Stimulated activated CD8-positive, alpha-beta memory T cell treated with anti-CD3 and anti-CD28 coated beads, Interleukin-15, amount 100 ng/mL, for 24 hours (primary cell): ENCODE data around the gene EDEM1.

Experiments
- DNase-seq: peaks from one replicate; pipeline ENCODE4 v3.0.0-alpha.2; 2020; ENCODE audit warnings: low read depth

Gene EDEM1

GRCh38 chr3:5198986-5199731 is 11.7 kb downstream of the EDEM1 start:
- no peak for DNase-seq

- no peak for DNase-seq
Measured at GRCh38 chr3:5201536-5201935, 14.0 kb downstream of the EDEM1 start.

- no peak for DNase-seq
Measured at GRCh38 chr3:5202222-5202621, 14.7 kb downstream of the EDEM1 start.

GRCh38 chr3:5205165-5205941 is 17.8 kb downstream of the EDEM1 start:
- DNase-seq = no peak

- no peak for DNase-seq
Measured at GRCh38 chr3:5210926-5211325, 23.4 kb downstream of the EDEM1 start.

GRCh38 chr3:5212628-5213573 is 25.4 kb downstream of the EDEM1 start:
- no peak for DNase-seq

- DNase-seq = no peak
Measured at GRCh38 chr3:5213574-5213966, 26.1 kb downstream of the EDEM1 start.

GRCh38 chr3:5214352-5214751 is 26.8 kb downstream of the EDEM1 start:
- no peak for DNase-seq

GRCh38 chr3:5217824-5218595 is 30.5 kb downstream of the EDEM1 start:
- DNase-seq = no peak

- DNase-seq = no peak
Measured at GRCh38 chr3:5218815-5219214, 31.3 kb downstream of the EDEM1 start.

- DNase-seq = no peak
Measured at GRCh38 chr3:5219216-5219615, 31.7 kb downstream of the EDEM1 start.

GRCh38 chr3:5220193-5220592 is 32.7 kb downstream of the EDEM1 start:
- DNase-seq = no peak

GRCh38 chr3:5220667-5221431 is 33.3 kb downstream of the EDEM1 start:
- no peak for DNase-seq

- DNase-seq = no peak
Measured at GRCh38 chr3:5221701-5222100, 34.2 kb downstream of the EDEM1 start.

GRCh38 chr3:5222283-5223005 is 34.9 kb downstream of the EDEM1 start:
- no peak for DNase-seq

- no peak for DNase-seq
Measured at GRCh38 chr3:5226783-5227182, 39.3 kb downstream of the EDEM1 start.

GRCh38 chr3:5227812-5228211 is 40.3 kb downstream of the EDEM1 start:
- DNase-seq = no peak

GRCh38 chr3:5229414-5229813 is 41.9 kb downstream of the EDEM1 start:
- no peak for DNase-seq

GRCh38 chr3:5231074-5231473 is 43.6 kb downstream of the EDEM1 start:
- DNase-seq = no peak

- no peak for DNase-seq
Measured at GRCh38 chr3:5231487-5231886, 44.0 kb downstream of the EDEM1 start.
